Measurements from ENCODE around the gene AFTPH. TPM values are rescaled to one million over a fixed set of nuclear protein-coding genes. Genes with fewer than 3 reads are reported as not detected.

AFTPH gene
- total and polyA plus RNA-seq, 9 of the 15 experiments (the other 6 are each of a cell fraction or from before 2014, with no cell fraction given) = 8.0 to 26.2 (median 13.8) TPM

- TF ChIP-seq, protein P1, sequence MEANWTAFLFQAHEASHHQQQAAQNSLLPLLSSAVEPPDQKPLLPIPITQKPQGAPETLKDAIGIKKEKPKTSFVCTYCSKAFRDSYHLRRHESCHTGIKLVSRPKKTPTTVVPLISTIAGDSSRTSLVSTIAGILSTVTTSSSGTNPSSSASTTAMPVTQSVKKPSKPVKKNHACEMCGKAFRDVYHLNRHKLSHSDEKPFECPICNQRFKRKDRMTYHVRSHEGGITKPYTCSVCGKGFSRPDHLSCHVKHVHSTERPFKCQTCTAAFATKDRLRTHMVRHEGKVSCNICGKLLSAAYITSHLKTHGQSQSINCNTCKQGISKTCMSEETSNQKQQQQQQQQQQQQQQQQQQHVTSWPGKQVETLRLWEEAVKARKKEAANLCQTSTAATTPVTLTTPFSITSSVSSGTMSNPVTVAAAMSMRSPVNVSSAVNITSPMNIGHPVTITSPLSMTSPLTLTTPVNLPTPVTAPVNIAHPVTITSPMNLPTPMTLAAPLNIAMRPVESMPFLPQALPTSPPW (CRISPR knock-in tag; IDR thresholded peaks at IDR 0.05) = peak; percentile 32; the same call in 1 of the 2 replicates
- TF ChIP-seq SOX6 (IDR thresholded peaks at IDR 0.05) (peak; percentile 40; the same call in 1 of the 2 replicates), HLTF (IDR thresholded peaks at IDR 0.05) (no peak), SMARCE1 (IDR thresholded peaks at IDR 0.05) (peak; percentile 25; the same call in 1 of the 2 replicates), TOE1 (IDR thresholded peaks at IDR 0.05; ENCODE audit: borderline replicate concordance) (no peak), TOE1 (CRISPR knock-in tag; IDR thresholded peaks at IDR 0.05; ENCODE audit: borderline replicate concordance, low read depth) (no peak), GTF3C2 (IDR thresholded peaks at IDR 0.05; ENCODE audit: borderline replicate concordance, extremely low read depth, insufficient read length) (no peak), ATF4 (CRISPR knock-in tag; IDR thresholded peaks at IDR 0.05) (no peak), DACH1 (IDR thresholded peaks at IDR 0.05; ENCODE audit: partially characterized antibody) (peak; percentile 74), ZNF175 (CRISPR knock-in tag; IDR thresholded peaks at IDR 0.05; ENCODE audit: low read depth) (peak; percentile 42; the same call in 1 of the 2 replicates)
- TF ChIP-seq, protein P2, sequence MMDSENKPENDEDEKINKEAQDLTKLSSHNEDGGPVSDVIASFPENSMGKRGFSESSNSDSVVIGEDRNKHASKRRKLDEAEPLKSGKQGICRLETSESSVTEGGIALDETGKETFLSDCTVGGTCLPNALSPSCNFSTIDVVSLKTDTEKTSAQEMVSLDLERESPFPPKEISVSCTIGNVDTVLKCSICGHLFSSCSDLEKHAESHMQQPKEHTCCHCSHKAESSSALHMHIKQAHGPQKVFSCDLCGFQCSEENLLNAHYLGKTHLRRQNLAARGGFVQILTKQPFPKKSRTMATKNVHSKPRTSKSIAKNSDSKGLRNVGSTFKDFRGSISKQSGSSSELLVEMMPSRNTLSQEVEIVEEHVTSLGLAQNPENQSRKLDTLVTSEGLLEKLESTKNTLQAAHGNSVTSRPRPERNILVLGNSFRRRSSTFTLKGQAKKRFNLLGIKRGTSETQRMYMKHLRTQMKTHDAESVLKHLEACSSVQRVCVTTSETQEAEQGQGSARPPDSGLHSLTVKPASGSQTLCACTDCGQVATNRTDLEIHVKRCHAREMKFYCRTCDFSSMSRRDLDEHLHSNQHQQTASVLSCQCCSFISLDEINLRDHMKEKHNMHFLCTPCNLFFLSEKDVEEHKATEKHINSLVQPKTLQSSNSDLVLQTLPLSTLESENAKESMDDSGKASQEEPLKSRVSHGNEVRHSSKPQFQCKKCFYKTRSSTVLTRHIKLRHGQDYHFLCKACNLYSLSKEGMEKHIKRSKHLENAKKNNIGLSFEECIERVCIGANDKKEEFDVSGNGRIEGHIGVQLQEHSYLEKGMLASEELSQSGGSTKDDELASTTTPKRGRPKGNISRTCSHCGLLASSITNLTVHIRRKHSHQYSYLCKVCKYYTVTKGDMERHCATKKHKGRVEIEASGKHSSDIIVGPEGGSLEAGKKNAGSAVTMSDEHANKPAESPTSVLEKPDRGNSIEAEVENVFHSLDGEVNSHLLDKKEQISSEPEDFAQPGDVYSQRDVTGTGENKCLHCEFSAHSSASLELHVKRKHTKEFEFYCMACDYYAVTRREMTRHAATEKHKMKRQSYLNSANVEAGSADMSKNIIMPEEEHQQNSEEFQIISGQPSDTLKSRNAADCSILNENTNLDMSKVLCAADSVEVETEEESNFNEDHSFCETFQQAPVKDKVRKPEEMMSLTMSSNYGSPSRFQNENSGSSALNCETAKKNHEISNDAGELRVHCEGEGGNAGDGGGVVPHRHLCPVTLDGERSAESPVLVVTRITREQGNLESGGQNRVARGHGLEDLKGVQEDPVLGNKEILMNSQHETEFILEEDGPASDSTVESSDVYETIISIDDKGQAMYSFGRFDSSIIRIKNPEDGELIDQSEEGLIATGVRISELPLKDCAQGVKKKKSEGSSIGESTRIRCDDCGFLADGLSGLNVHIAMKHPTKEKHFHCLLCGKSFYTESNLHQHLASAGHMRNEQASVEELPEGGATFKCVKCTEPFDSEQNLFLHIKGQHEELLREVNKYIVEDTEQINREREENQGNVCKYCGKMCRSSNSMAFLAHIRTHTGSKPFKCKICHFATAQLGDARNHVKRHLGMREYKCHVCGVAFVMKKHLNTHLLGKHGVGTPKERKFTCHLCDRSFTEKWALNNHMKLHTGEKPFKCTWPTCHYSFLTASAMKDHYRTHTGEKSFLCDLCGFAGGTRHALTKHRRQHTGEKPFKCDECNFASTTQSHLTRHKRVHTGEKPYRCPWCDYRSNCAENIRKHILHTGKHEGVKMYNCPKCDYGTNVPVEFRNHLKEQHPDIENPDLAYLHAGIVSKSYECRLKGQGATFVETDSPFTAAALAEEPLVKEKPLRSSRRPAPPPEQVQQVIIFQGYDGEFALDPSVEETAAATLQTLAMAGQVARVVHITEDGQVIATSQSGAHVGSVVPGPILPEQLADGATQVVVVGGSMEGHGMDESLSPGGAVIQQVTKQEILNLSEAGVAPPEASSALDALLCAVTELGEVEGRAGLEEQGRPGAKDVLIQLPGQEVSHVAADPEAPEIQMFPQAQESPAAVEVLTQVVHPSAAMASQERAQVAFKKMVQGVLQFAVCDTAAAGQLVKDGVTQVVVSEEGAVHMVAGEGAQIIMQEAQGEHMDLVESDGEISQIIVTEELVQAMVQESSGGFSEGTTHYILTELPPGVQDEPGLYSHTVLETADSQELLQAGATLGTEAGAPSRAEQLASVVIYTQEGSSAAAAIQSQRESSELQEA (IDR thresholded peaks at IDR 0.05; ENCODE audit: low read depth) = no peak
Measured at GRCh38 chr2:64606479-64607363, 82.6 kb downstream of the AFTPH start (continued).

Data from K562 (cell line).